LNCAP (cell line): ENCODE results near the gene TRPC3.

Experiments
- CTCF ChIP-seq: fragments of 450-650 bp; IDR thresholded peaks from 2 replicates; pipeline ENCODE4 v1.5.1; 2017; ENCODE audit warnings: mild to moderate bottlenecking

The TRPC3 gene

GRCh38 chr4:121873604-121874003, 78.3 kb downstream of the TRPC3 start:
- no peak for TF ChIP-seq CTCF

GRCh38 chr4:121869841-121870822, 81.7 kb downstream of the TRPC3 start, which contains the start of gene BBS7:
Gene BBS7 (minus strand): TSS chr4:121870474. CDS start chr4:121870313, 161 bp downstream.
- no peak for TF ChIP-seq CTCF

DNA sequence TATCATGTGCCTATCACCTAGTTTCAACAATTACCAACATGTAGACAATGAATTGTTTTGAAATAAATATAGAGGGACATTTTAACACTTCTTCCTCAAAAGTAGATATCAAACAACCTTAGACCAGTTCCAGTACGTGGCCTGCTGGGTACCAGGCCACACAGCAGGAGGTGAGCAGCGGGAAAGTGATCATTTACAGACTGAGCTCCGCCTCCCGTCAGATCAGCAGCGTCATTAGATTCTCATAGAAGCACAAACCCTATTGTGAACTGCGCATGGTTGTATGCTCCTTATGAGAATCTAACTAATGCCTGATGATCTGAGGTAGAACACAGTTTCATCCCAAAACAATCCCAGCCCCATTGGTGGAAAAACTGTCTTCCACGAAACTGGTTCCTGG, 88.1 kb downstream of the TRPC3 start:
- TF ChIP-seq CTCF: no peak

DNA sequence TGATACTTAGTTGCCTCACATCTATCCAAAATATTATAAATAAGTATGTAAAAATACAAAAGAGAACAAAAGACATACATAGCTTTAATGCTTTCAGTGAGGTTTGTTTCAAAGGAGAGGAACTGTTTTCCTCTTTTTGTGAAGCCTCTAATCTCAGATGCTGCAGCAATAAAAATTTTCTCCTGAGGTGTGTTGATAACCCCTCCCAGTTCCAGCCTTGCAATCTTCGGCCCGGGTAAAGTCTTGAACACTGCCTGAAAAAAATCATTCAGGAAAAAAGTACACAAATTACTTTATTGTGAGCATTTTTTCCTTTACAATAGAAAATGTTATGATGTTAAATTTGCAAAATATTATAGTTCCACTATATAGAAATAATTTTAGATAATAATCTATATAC, 90.4 kb downstream of the TRPC3 start:
- no peak for TF ChIP-seq CTCF

DNA sequence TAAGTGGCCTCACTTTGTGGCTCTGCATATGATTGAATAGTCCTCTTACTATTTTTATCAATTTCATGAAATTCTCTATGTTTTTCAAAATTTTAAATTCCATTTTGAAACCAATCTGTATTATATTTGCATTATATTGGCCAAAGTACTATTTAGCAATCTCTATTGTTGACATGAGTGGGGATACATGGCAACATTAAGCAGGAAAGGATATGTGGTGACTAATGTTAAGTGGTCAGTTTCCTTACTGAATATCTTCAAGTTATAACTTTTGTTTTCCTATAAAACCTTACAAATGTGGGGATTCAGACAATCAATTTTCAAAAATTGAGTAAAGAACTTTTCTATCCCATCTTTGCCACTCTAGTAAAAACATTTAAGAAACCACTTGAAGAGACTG, 91.7 kb downstream of the TRPC3 start:
- TF ChIP-seq CTCF: no peak

GRCh38 chr4:121851354-121851753, 100.5 kb downstream of the TRPC3 start:
- TF ChIP-seq CTCF: no peak

- no peak for TF ChIP-seq CTCF
These were observed 105.2 kb downstream of the TRPC3 start for GRCh38 chr4:121846662-121847061.
